HCT116 (cell line): Measurements from ENCODE around the gene ZNF341. TPM values are rescaled to one million over a fixed set of nuclear protein-coding genes. Genes with fewer than 3 reads are reported as not detected.

Source experiments
- ATAC-seq: fragments of 200-7000 bp; cut with Tn5 transposase; 2 replicates; pipeline ENCODE4 v1.9.1; 2020; ENCODE audit warnings: mild to moderate bottlenecking, moderate library complexity
- BruUV-seq: library from RNA; stranded (reverse); fragments of 400-500 nt; replicated peaks from 2 replicates; lab custom pipeline; 2021; lab: Mats Ljungman, UMichigan
- CTCF ChIA-PET: fragments of 300-600 bp; sonication (Branson Sonifier 250); formaldehyde crosslinking; loops from one replicate; lab custom pipeline; 2021; ENCODE audit warnings: antibody characterized with exemption; lab: Charles Lee
- POLR2A ChIA-PET: fragments of 300-600, 350-600 bp; sonication (Branson Sonifier 250); formaldehyde crosslinking; loops from one replicate; lab custom pipeline; 2021; ENCODE audit warnings: antibody characterized with exemption; lab: Charles Lee
- RAD21 ChIA-PET, 2 experiments: fragments of 300-600 bp; sonication (Branson Sonifier 250); formaldehyde crosslinking; loops; one replicate each; lab custom pipeline; 2023; ENCODE audit warnings: low total read pairs in 2 of 2; ENCODE audit not compliant: uncharacterized antibody in 2 of 2, unreplicated experiment in 2 of 2, low non-redundant PET in 1 of 2; lab: Charles Lee
- DNase-seq: peaks from one replicate; pipeline ENCODE4 v3.0.0-alpha.2; 2010; ENCODE audit warnings: low read depth, low spot score
- H2AFZ ChIP-seq: fragments of 200-600 bp; shearing (Covaris generic), sonication (generic); 2 replicates; pipeline ENCODE4 v1.6.1; 2017; ENCODE audit warnings: low read depth, mixed run types, mixed read lengths, antibody characterized with exemption, low read length; ENCODE audit not compliant: poor library complexity, severe bottlenecking
- H3K27ac ChIP-seq: 2 replicates; pipeline ENCODE4 v1.5.1; 2012; ENCODE audit warnings: low read depth, low read length
- H3K27me3 ChIP-seq: fragments of 200-600 bp; sonication (generic); 2 replicates; pipeline ENCODE4 v1.6.1; 2016; ENCODE audit warnings: mixed run types, low read length, mixed read lengths; ENCODE audit not compliant: insufficient read depth
- H3K36me3 ChIP-seq, 2 experiments: fragments of 200-500 bp in 1 of 2; fragments of 200-600 bp in 1 of 2; sonication (Bioruptor generic) in 1 of 2; sonication (generic) in 1 of 2; 2 replicates each; pipeline versions ENCODE4 v1.5.1 to v1.6.1; 2014 to 2016; ENCODE audit warnings: low read length in 2 of 2, inconsistent platforms in 1 of 2, mixed read lengths in 1 of 2, mixed run types in 1 of 2; ENCODE audit not compliant: insufficient read depth in 2 of 2, control insufficient read depth in 1 of 2
- H3K4me1 ChIP-seq, 2 experiments: fragments of 200-600 bp in 1 of 2; sonication (generic) in 1 of 2; 2 replicates each; pipeline versions ENCODE4 v1.5.1 to v1.6.1; 2012 to 2017; ENCODE audit warnings: low read length in 2 of 2, inconsistent platforms in 1 of 2, mild to moderate bottlenecking in 1 of 2, mixed read lengths in 1 of 2, mixed run types in 1 of 2, moderate library complexity in 1 of 2; ENCODE audit not compliant: insufficient read depth in 2 of 2, control insufficient read depth in 1 of 2
- H3K4me2 ChIP-seq: fragments of 200-600 bp; sonication (generic); 2 replicates; pipeline ENCODE4 v1.6.1; 2017; ENCODE audit warnings: mixed run types, low read length, mixed read lengths
- H3K4me3 ChIP-seq, 2 experiments: fragments of 200-600 bp in 1 of 2; sonication (generic) in 1 of 2; replicated peaks in 1 of 2; 2 replicates each; pipeline ENCODE4 v1.5.1; 2011 to 2016; ENCODE audit warnings: low read length in 2 of 2, control low read depth in 1 of 2, low read depth in 1 of 2, mild to moderate bottlenecking in 1 of 2, mixed read lengths in 1 of 2, mixed run types in 1 of 2
- H3K79me2 ChIP-seq: fragments of 200-600 bp; sonication (generic); 2 replicates; pipeline ENCODE4 v1.6.1; 2017; ENCODE audit warnings: mild to moderate bottlenecking, mixed run types, low read length, moderate library complexity, mixed read lengths; ENCODE audit not compliant: insufficient read depth
- H3K9ac ChIP-seq: fragments of 200-600 bp; sonication (generic); 2 replicates; pipeline ENCODE4 v1.6.1; 2016; ENCODE audit warnings: low read length, mixed read lengths
- H3K9me2 ChIP-seq: fragments of 200-600 bp; sonication (generic), shearing (Covaris generic); 2 replicates; pipeline ENCODE4 v1.6.1; 2017; ENCODE audit warnings: mixed run types, mild to moderate bottlenecking, moderate library complexity; ENCODE audit not compliant: insufficient read depth
- H3K9me3 ChIP-seq, 2 experiments: fragments of 200-500 bp in 1 of 2; fragments of 200-600 bp in 1 of 2; sonication (Bioruptor generic) in 1 of 2; sonication (generic) in 1 of 2; 2 replicates each; pipeline ENCODE4 v1.6.1; 2014 to 2017; ENCODE audit warnings: low read length in 2 of 2, mixed read lengths in 2 of 2, inconsistent platforms in 1 of 2, low read depth in 1 of 2, mild to moderate bottlenecking in 1 of 2, mixed run types in 1 of 2, moderate library complexity in 1 of 2; ENCODE audit not compliant: control insufficient read depth in 1 of 2, insufficient read depth in 1 of 2
- H4K20me1 ChIP-seq: fragments of 200-600 bp; sonication (generic), shearing (Covaris generic); 2 replicates; pipeline ENCODE4 v1.6.1; 2017; ENCODE audit warnings: mixed run types, mild to moderate bottlenecking, moderate library complexity; ENCODE audit not compliant: insufficient read depth
- CBX3 ChIP-seq: IDR thresholded peaks from 2 replicates; pipeline ENCODE4 v1.6.1; 2012; ENCODE audit warnings: low read depth
- CEBPB ChIP-seq: IDR thresholded peaks from 2 replicates; pipeline ENCODE4 v1.6.1; 2012; ENCODE audit warnings: low read depth
- EGR1 ChIP-seq: IDR thresholded peaks from 2 replicates; pipeline ENCODE4 v1.6.1; 2012; ENCODE audit warnings: low read depth
- EZH2phosphoT487 ChIP-seq: fragments of 200-600 bp; IDR thresholded peaks from 2 replicates; pipeline ENCODE4 v1.6.1; 2018; ENCODE audit warnings: antibody characterized with exemption, borderline replicate concordance
- FOSL1 ChIP-seq: IDR thresholded peaks from 2 replicates; pipeline ENCODE4 v1.6.1; 2012; ENCODE audit warnings: low read depth
- JUND ChIP-seq: IDR thresholded peaks from 2 replicates; pipeline ENCODE4 v1.6.1; 2012
- SRF ChIP-seq: IDR thresholded peaks from 2 replicates; pipeline ENCODE4 v1.6.1; 2012; ENCODE audit warnings: low read depth
- TCF7L2 ChIP-seq: IDR thresholded peaks from 2 replicates; pipeline ENCODE4 v1.7.0; 2011; ENCODE audit warnings: borderline replicate concordance, inconsistent platforms; ENCODE audit not compliant: insufficient read depth, insufficient read length; ENCODE audit errors: extremely low read depth
- YY1 ChIP-seq: IDR thresholded peaks from 2 replicates; pipeline ENCODE4 v1.6.1; 2011; ENCODE audit warnings: low read length, low read depth, moderate library complexity, mild to moderate bottlenecking; ENCODE audit not compliant: insufficient replicate concordance; ENCODE audit errors: extremely low read depth
- intact Hi-C: fragments of 100-400 bp; cut with micrococcal nuclease; formaldehyde crosslinking; loops from 2 replicates; pipeline ENCODE4 v1.10.0; 2022
- total RNA-seq: library from RNA; stranded (reverse); gene quantifications from one replicate; pipeline ENCODE4 v1.2.1, GENCODE V29; 2021; ENCODE audit not compliant: unreplicated experiment
- TF ChIP-seq, protein P1 (sequence below): IDR thresholded peaks from 2 replicates; pipeline ENCODE4 v1.6.1; 2012
- TF ChIP-seq, protein P2 (sequence below): IDR thresholded peaks from 2 replicates; pipeline ENCODE4 v1.6.1; 2011; ENCODE audit warnings: mild to moderate bottlenecking, low read length, moderate library complexity; ENCODE audit not compliant: insufficient replicate concordance; ENCODE audit errors: extremely low read depth

Gene ZNF341
- total RNA-seq, 1 experiment from 2014 or later, result 4.9 TPM

DNA sequence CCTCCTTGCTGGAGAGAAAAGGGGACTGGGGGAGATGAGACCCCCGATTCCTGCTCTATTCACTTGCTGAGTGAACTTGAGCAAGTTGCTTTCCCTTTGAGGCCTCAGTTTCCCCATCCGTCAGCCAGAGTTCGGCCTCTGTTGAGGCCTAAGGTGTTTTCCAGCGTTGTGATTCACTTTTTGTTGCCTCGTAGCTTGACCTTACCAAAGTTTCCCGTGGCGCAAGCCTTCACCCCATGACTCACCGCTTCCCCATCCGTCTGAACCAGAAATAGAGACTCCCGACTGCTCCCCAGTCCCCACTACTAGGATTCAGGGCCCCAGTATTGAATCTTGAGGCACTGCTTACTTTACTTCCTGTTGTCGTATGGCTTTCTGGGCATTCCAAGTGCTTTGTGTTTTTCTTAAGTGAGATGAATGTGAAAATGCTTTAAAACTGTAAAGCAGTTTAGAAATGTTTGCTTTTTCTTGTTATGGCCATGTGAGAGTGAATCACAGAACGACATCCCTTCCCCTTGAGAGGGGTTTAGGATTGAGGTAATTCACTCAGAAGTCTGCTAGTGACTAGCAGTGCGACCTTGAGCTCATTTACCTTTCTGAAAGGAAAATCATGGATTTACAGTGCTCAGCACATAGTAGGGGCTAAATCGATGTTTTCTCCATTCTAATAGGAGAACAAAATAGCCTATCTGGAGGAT, 80.5 kb downstream of the ZNF341 start:
- Histone ChIP-seq H4K20me1 (0 out of 2 replicates have a peak, but pooled peaks cover 2% of the 10 kb centered on the region), H3K9me3 (no peaks in the 10 kb centered on the region), H3K79me2 (peaks cover 59% of the 10 kb centered on the region), H3K27me3 (no peaks in the 10 kb centered on the region), H2AFZ (no peak overlapping the region), H3K4me2 (peak overlapping the region; percentile 91), H3K4me1 (peaks cover 8 to 28% of the 10 kb centered on the region in 2 experiments), H3K27ac (peak overlapping the region; percentile 82), H3K9me2 (no peaks in the 10 kb centered on the region), H3K36me3 (peaks cover 0 to 4% of the 10 kb centered on the region in 2 experiments; a peak in 2 of 4 replicates), H3K9ac (peak overlapping the region; percentile 92), H3K4me3 (peak overlapping the region; percentile 87 to 98)
- DNase-seq (no peak), ATAC-seq (peak; percentile 7; the same call in 1 of the 2 replicates)
- ChIA-PET CTCF (interaction anchor here (0.6 to 1.4 kb wide), 2 partner anchors 16 to 20 kb away, joined by 3 read pairs; no protein-coding TSS in a partner anchor), RAD21 (no interaction called here), POLR2A (interaction anchor here (1.0 kb wide), 1 partner anchor 23 kb away, joined by 4 read pairs; no protein-coding TSS in a partner anchor)
- intact Hi-C loops, result no loop called here
- TF ChIP-seq SRF, result no peak
- TF ChIP-seq TCF7L2, result no peak
- no peak for TF ChIP-seq EZH2phosphoT487
- TF ChIP-seq FOSL1, result peak; percentile 29; the same call in 1 of the 2 replicates
- peak; percentile 15; the same call in 1 of the 2 replicates for TF ChIP-seq CEBPB
- no peak for TF ChIP-seq YY1
- TF ChIP-seq, protein P1, sequence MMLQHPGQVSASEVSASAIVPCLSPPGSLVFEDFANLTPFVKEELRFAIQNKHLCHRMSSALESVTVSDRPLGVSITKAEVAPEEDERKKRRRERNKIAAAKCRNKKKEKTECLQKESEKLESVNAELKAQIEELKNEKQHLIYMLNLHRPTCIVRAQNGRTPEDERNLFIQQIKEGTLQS, result no peak
- TF ChIP-seq CBX3, result no peak
- TF ChIP-seq EGR1, result no peak
- TF ChIP-seq, protein P2, sequence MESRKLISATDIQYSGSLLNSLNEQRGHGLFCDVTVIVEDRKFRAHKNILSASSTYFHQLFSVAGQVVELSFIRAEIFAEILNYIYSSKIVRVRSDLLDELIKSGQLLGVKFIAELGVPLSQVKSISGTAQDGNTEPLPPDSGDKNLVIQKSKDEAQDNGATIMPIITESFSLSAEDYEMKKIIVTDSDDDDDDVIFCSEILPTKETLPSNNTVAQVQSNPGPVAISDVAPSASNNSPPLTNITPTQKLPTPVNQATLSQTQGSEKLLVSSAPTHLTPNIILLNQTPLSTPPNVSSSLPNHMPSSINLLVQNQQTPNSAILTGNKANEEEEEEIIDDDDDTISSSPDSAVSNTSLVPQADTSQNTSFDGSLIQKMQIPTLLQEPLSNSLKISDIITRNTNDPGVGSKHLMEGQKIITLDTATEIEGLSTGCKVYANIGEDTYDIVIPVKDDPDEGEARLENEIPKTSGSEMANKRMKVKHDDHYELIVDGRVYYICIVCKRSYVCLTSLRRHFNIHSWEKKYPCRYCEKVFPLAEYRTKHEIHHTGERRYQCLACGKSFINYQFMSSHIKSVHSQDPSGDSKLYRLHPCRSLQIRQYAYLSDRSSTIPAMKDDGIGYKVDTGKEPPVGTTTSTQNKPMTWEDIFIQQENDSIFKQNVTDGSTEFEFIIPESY, result no peak
- TF ChIP-seq JUND, result peak; percentile 35; the same call in 1 of the 2 replicates
- TSS peak; percentile 62 for BruUV-seq
